ENCODE measurements around the gene CPXM2. TPM values are rescaled to one million over a fixed set of nuclear protein-coding genes. Genes with fewer than 3 reads are reported as not detected.

Gene CPXM2
- total and polyA plus RNA-seq, 2 donors (not counting 1 experiment from before 2014, with no cell fraction given): not detected

GRCh38 chr10:123890226-123890625 lies 1.4 kb downstream of the CPXM2 start:
- POLR2A ChIA-PET: no interaction called here
- Mint-ChIP-seq H3K27ac (no peak overlapping the region), H3K27me3 (peaks cover 43% of the 10 kb centered on the region), H3K9me3 (ENCODE audit: insufficient read depth) (no peaks in the 10 kb centered on the region), H3K4me1 (no peaks in the 10 kb centered on the region), H3K4me3 (no peak overlapping the region)
- H3K36me3 ChIP-seq (replicated peaks in 1 of 2; ENCODE audit: control extremely low read depth in 1 of 2, control insufficient read depth in 1 of 2, extremely low read depth in 1 of 2, insufficient read depth in 2 of 2, low read length in 1 of 2): no peaks in the 10 kb centered on the region
- H3K9me3 ChIP-seq (ENCODE audit: control extremely low read depth in 1 of 3, control insufficient read depth in 2 of 3, insufficient read depth in 1 of 3, low read length in 2 of 3): no peaks in the 10 kb centered on the region
- no peak overlapping the region for H3K9ac ChIP-seq (ENCODE audit: low read length)
- no peaks in the 10 kb centered on the region for H3K4me1 ChIP-seq (ENCODE audit: control insufficient read depth in 2 of 2, insufficient read depth in 2 of 2, low read length in 2 of 2)
- peaks cover 0 to 18% (median 0%) of the 10 kb centered on the region in 4 experiments for H3K27me3 ChIP-seq (replicated peaks in 1 of 4; ENCODE audit: control extremely low read depth in 1 of 4, control insufficient read depth in 3 of 4, insufficient read depth in 4 of 4, low read length in 3 of 4)
- no peak overlapping the region for H2AFZ ChIP-seq (ENCODE audit: insufficient read depth, low read depth, low read length, poor library complexity, severe bottlenecking)
- intact Hi-C loops (cut with micrococcal nuclease): no loop called here
- TF ChIP-seq CTCF (IDR thresholded peaks at IDR 0.05) (no peak), EZH2 (IDR thresholded peaks at IDR 0.05; ENCODE audit: borderline replicate concordance, insufficient read depth, low read depth, low read length, poor library complexity, severe bottlenecking) (no peak)
- DNase-seq (no peak), ATAC-seq (ENCODE audit: low read depth) (no peak)
- CTCF ChIA-PET: no interaction called here
- no peaks in the 10 kb centered on the region for H4K20me1 ChIP-seq (ENCODE audit: control insufficient read depth, insufficient read depth, low read length, poor library complexity, severe bottlenecking)
- H3K4me3 ChIP-seq (ENCODE audit: control extremely low read depth in 1 of 5, extremely low read depth in 1 of 5, insufficient read depth in 1 of 5, low read depth in 2 of 5, low read length in 4 of 5): no peak overlapping the region
- WGBS (ENCODE audit: insufficient coverage): 95% methylated on average over 8 of the region's 8 CpGs
- no peaks in the 10 kb centered on the region for H3K79me2 ChIP-seq (ENCODE audit: control insufficient read depth, insufficient read depth, low read length)
- H3K4me2 ChIP-seq (replicated peaks; ENCODE audit: low read depth, low read length, poor library complexity, severe bottlenecking): no peak overlapping the region
- H3K27ac ChIP-seq (ENCODE audit: low read length in 2 of 2): no peak overlapping the region

- CTCF ChIA-PET: no interaction called here
- WGBS (ENCODE audit: insufficient coverage): no CpG with 5 or more reads among the region's 4 CpGs
- Histone ChIP-seq H3K27me3 (replicated peaks in 1 of 4; ENCODE audit: control extremely low read depth in 1 of 4, control insufficient read depth in 3 of 4, insufficient read depth in 4 of 4, low read length in 3 of 4) (peaks cover 0 to 18% (median 0%) of the 10 kb centered on the region in 4 experiments), H3K4me2 (replicated peaks; ENCODE audit: low read depth, low read length, poor library complexity, severe bottlenecking) (no peak overlapping the region), H4K20me1 (ENCODE audit: control insufficient read depth, insufficient read depth, low read length, poor library complexity, severe bottlenecking) (no peaks in the 10 kb centered on the region), H2AFZ (ENCODE audit: insufficient read depth, low read depth, low read length, poor library complexity, severe bottlenecking) (no peak overlapping the region), H3K4me3 (ENCODE audit: control extremely low read depth in 1 of 5, extremely low read depth in 1 of 5, insufficient read depth in 1 of 5, low read depth in 2 of 5, low read length in 4 of 5) (no peak overlapping the region), H3K9me3 (ENCODE audit: control extremely low read depth in 1 of 3, control insufficient read depth in 2 of 3, insufficient read depth in 1 of 3, low read length in 2 of 3) (no peaks in the 10 kb centered on the region), H3K9ac (ENCODE audit: low read length) (no peak overlapping the region), H3K4me1 (ENCODE audit: control insufficient read depth in 2 of 2, insufficient read depth in 2 of 2, low read length in 2 of 2) (no peaks in the 10 kb centered on the region), H3K79me2 (ENCODE audit: control insufficient read depth, insufficient read depth, low read length) (no peaks in the 10 kb centered on the region), H3K36me3 (replicated peaks in 1 of 2; ENCODE audit: control extremely low read depth in 1 of 2, control insufficient read depth in 1 of 2, extremely low read depth in 1 of 2, insufficient read depth in 2 of 2, low read length in 1 of 2) (no peaks in the 10 kb centered on the region), H3K27ac (ENCODE audit: low read length in 2 of 2) (no peak overlapping the region)
- ATAC-seq (ENCODE audit: low read depth) (no peak), DNase-seq (no peak)
- Mint-ChIP-seq H3K27ac (no peak overlapping the region), H3K4me1 (no peaks in the 10 kb centered on the region), H3K4me3 (no peak overlapping the region), H3K27me3 (peaks cover 43% of the 10 kb centered on the region), H3K9me3 (ENCODE audit: insufficient read depth) (no peaks in the 10 kb centered on the region)
- no peak for TF ChIP-seq CTCF (IDR thresholded peaks at IDR 0.05)
- TF ChIP-seq EZH2 (IDR thresholded peaks at IDR 0.05; ENCODE audit: borderline replicate concordance, insufficient read depth, low read depth, low read length, poor library complexity, severe bottlenecking): no peak
- intact Hi-C loops (cut with micrococcal nuclease): no loop called here
- POLR2A ChIA-PET: no interaction called here
These were observed 1.8 kb downstream of the CPXM2 start for GRCh38 chr10:123889821-123890220.
